ENCODE data around the gene CYS1.

The CYS1 gene, protein sequence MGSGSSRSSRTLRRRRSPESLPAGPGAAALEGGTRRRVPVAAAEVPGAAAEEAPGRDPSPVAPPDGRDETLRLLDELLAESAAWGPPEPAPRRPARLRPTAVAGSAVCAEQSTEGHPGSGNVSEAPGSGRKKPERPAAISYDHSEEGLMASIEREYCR

DNA sequence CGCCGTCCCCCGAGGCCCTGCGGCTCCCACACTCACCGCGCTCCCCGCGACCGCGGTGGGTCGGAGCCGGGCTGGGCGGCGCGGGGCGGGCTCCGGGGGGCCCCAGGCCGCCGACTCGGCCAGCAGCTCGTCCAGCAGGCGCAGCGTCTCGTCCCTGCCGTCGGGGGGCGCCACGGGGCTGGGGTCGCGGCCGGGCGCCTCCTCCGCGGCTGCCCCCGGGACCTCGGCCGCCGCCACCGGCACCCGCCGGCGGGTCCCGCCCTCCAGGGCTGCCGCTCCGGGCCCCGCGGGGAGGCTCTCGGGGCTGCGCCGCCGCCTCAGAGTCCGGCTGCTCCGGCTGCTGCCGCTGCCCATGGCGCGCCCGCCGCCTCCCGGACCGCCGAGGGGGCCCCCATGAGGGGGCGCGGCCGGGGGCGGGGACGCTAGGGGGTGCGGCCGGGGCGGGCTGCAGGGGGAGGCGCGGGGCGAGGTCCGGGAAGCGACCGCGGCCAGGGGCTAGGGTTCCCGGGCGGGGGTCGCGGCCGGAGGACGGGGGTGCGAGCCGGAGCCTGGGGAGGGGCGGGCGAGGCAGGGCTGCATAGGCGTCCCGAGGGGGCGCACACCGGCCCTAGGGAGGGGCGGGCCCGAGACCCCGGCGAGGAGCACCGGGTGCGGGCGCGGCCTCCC lies at the start of gene CYS1:
Gene CYS1 (minus strand): TSS at position 542 of the 666 bp plus-strand sequence. CDS start 188 bp downstream, at position 354.
- no peak within 1 kb of the TSS for H2AFZ ChIP-seq (ENCODE audit: low read depth, low read length, severe bottlenecking)
- H3K9me2 ChIP-seq (replicated peaks; ENCODE audit: insufficient read depth, low read length), result no peaks in the 10 kb centered on the region
- H4K20me1 ChIP-seq (ENCODE audit: low read depth, low read length), result no peaks in the 10 kb centered on the region
- H3K27ac ChIP-seq (ENCODE audit: low read depth, low read length), result no peak within 1 kb of the TSS
- H3K36me3 ChIP-seq (ENCODE audit: low read length), result no peaks in the 10 kb centered on the region
- peak within 1 kb of the TSS; percentile 18; the same call in 1 of the 2 replicates for H3K9ac ChIP-seq (ENCODE audit: low read length)
- H3K4me3 ChIP-seq (ENCODE audit: insufficient read depth, low read length, poor library complexity, severe bottlenecking), result peak within 1 kb of the TSS; percentile 27
- H3F3A ChIP-seq (ENCODE audit: insufficient read depth), result peaks cover 12% of the 10 kb centered on the region; the same call in 1 of the 2 replicates
- H3K79me2 ChIP-seq (ENCODE audit: insufficient read depth, low read length), result no peaks in the 10 kb centered on the region
- no peaks in the 10 kb centered on the region for H3K27me3 ChIP-seq (ENCODE audit: low read length)
- TF ChIP-seq EZH2phosphoT487 (conservative IDR thresholded peaks at IDR 0.05; ENCODE audit: low read length), result no peak
- TF ChIP-seq, protein P1, sequence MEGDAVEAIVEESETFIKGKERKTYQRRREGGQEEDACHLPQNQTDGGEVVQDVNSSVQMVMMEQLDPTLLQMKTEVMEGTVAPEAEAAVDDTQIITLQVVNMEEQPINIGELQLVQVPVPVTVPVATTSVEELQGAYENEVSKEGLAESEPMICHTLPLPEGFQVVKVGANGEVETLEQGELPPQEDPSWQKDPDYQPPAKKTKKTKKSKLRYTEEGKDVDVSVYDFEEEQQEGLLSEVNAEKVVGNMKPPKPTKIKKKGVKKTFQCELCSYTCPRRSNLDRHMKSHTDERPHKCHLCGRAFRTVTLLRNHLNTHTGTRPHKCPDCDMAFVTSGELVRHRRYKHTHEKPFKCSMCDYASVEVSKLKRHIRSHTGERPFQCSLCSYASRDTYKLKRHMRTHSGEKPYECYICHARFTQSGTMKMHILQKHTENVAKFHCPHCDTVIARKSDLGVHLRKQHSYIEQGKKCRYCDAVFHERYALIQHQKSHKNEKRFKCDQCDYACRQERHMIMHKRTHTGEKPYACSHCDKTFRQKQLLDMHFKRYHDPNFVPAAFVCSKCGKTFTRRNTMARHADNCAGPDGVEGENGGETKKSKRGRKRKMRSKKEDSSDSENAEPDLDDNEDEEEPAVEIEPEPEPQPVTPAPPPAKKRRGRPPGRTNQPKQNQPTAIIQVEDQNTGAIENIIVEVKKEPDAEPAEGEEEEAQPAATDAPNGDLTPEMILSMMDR (IDR thresholded peaks at IDR 0.05; ENCODE audit: insufficient read depth, low read length, poor library complexity, severe bottlenecking), result no peak
- no peaks in the 10 kb centered on the region for H3K9me3 ChIP-seq (ENCODE audit: insufficient read depth, low read length)
- peak within 1 kb of the TSS; percentile 45 for H3K4me2 ChIP-seq (ENCODE audit: low read depth, low read length, poor library complexity, severe bottlenecking)

DNA sequence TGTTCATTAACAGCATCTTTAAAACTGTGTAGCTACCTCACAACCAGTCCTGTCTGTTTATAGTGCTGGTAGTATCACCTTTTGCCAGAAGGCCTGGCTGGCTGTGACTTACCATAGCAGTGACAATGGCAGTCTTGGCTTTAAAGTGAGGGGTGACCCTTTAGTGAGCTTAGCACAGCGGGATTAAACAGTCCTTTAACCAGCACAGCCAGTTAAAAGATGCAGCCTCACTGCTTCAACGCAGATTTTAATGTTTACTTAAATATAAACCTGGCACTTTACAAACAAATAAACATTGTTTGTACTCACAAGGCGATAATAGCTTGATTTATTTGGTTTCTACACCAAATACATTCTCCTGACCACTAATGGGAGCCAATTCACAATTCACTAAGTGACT lies 49.3 kb upstream of the CYS1 start:
- Histone ChIP-seq H3K9me2 (replicated peaks; ENCODE audit: insufficient read depth, low read length) (no peaks in the 10 kb centered on the region), H3F3A (ENCODE audit: insufficient read depth) (peaks cover 99% of the 10 kb centered on the region), H3K4me3 (ENCODE audit: insufficient read depth, low read length, poor library complexity, severe bottlenecking) (no peak overlapping the region), H4K20me1 (ENCODE audit: low read depth, low read length) (peaks cover 43% of the 10 kb centered on the region), H3K4me2 (ENCODE audit: low read depth, low read length, poor library complexity, severe bottlenecking) (peak overlapping the region; percentile 35), H3K27ac (ENCODE audit: low read depth, low read length) (no peak overlapping the region), H2AFZ (ENCODE audit: low read depth, low read length, severe bottlenecking) (no peak overlapping the region), H3K9ac (ENCODE audit: low read length) (no peak overlapping the region), H3K79me2 (ENCODE audit: insufficient read depth, low read length) (peaks cover 50% of the 10 kb centered on the region), H3K9me3 (ENCODE audit: insufficient read depth, low read length) (no peaks in the 10 kb centered on the region), H3K36me3 (ENCODE audit: low read length) (peaks cover 60% of the 10 kb centered on the region), H3K27me3 (ENCODE audit: low read length) (no peaks in the 10 kb centered on the region)
- TF ChIP-seq EZH2phosphoT487 (conservative IDR thresholded peaks at IDR 0.05; ENCODE audit: low read length), result no peak
- TF ChIP-seq, protein P1 (IDR thresholded peaks at IDR 0.05; ENCODE audit: insufficient read depth, low read length, poor library complexity, severe bottlenecking), result no peak

DNA sequence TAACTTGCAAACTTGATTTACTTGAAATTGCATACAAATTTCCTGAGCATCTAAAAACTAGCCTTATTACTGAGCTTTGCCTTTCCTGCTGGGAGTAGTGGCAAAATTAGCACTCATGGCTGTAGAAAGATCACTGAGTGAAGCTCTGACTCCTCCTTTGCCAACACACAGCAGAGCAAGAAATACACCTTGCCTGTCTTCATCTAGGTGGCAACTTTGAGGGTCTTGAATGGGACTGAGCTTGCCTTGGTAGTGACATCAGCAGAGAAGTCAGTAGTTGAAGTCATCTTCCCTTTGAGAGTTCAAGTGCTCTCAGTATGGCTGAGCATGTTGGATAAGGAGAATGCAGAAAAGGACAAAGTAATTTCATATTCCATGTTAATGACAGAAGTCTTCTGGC lies 48.2 kb upstream of the CYS1 start:
- Histone ChIP-seq H3K9ac (ENCODE audit: low read length) (no peak overlapping the region), H3F3A (ENCODE audit: insufficient read depth) (peaks cover 100% of the 10 kb centered on the region)

More for the DNA sequence above, 48.2 kb upstream of the CYS1 start:
- Histone ChIP-seq H3K4me3 (ENCODE audit: insufficient read depth, low read length, poor library complexity, severe bottlenecking) (no peak overlapping the region), H4K20me1 (ENCODE audit: low read depth, low read length) (peaks cover 47% of the 10 kb centered on the region), H3K9me3 (ENCODE audit: insufficient read depth, low read length) (no peaks in the 10 kb centered on the region), H3K4me2 (ENCODE audit: low read depth, low read length, poor library complexity, severe bottlenecking) (peak overlapping the region; percentile 35), H3K79me2 (ENCODE audit: insufficient read depth, low read length) (peaks cover 61% of the 10 kb centered on the region), H3K27ac (ENCODE audit: low read depth, low read length) (no peak overlapping the region), H3K9me2 (replicated peaks; ENCODE audit: insufficient read depth, low read length) (no peaks in the 10 kb centered on the region), H3K36me3 (ENCODE audit: low read length) (peaks cover 69% of the 10 kb centered on the region), H3K27me3 (ENCODE audit: low read length) (no peaks in the 10 kb centered on the region), H2AFZ (ENCODE audit: low read depth, low read length, severe bottlenecking) (no peak overlapping the region)
- TF ChIP-seq, protein P1 (IDR thresholded peaks at IDR 0.05; ENCODE audit: insufficient read depth, low read length, poor library complexity, severe bottlenecking), result no peak
- no peak for TF ChIP-seq EZH2phosphoT487 (conservative IDR thresholded peaks at IDR 0.05; ENCODE audit: low read length)
